T-helper 1 cell treated with Interleukin-12 subunit alpha and Interleukin-12 subunit beta and Interleukin-4 antibody, amounts not matched to agents 30 ng/mL and 1 ng/mL, for 36 hours (primary cell): ENCODE results near the gene PRDM8. TPM values are rescaled to one million over a fixed set of nuclear protein-coding genes. Genes with fewer than 3 reads are reported as not detected.
"Not testable (repeated sequence)": the region's sequence is repeated elsewhere in the genome, so short reads cannot be mapped to it uniquely, and the experiment has no call there.

Experiments used
- intact Hi-C: fragments of 100-400 bp; cut with micrococcal nuclease; formaldehyde crosslinking; loops from one replicate; pipeline ENCODE4 v1.15.1; 2024
- total RNA-seq: library from RNA; stranded (reverse); gene quantifications from 2 replicates; pipeline ENCODE4 v1.2.3, GENCODE V29; 2022

The PRDM8 gene
- total RNA-seq, 1 donor from 2014 or later: 29.4 TPM

- intact Hi-C loops: loop anchor here (5.0 to 10.0 kb wide), 2 partner anchors 465 to 967 kb away; no protein-coding TSS in a partner anchor
Observed at GRCh38 chr4:80219301-80220025, 22.2 kb downstream of the PRDM8 start.

GRCh38 chr4:80220711-80221110 lies 23.4 kb downstream of the PRDM8 start:
- intact Hi-C loops: no loop called here

GRCh38 chr4:80221161-80221560 lies 23.9 kb downstream of the PRDM8 start:
- intact Hi-C loops: no loop called here

GRCh38 chr4:80225595-80225994 lies 28.3 kb downstream of the PRDM8 start:
- intact Hi-C loops: no loop called here

GRCh38 chr4:80226094-80226493 lies 28.8 kb downstream of the PRDM8 start:
- intact Hi-C loops: no loop called here

GRCh38 chr4:80228460-80228859 lies 31.2 kb downstream of the PRDM8 start:
- intact Hi-C loops: no loop called here

- intact Hi-C loops: no loop called here
Observed at GRCh38 chr4:80229128-80229527, 31.8 kb downstream of the PRDM8 start.

GRCh38 chr4:80229590-80229989 lies 32.3 kb downstream of the PRDM8 start:
- intact Hi-C loops: no loop called here

GRCh38 chr4:80231180-80231579 lies 33.9 kb downstream of the PRDM8 start:
- intact Hi-C loops: no loop called here

GRCh38 chr4:80232707-80233370 lies 35.5 kb downstream of the PRDM8 start:
- intact Hi-C loops: no loop called here

- intact Hi-C loops: no loop called here
Observed at GRCh38 chr4:80233390-80233789, 36.1 kb downstream of the PRDM8 start.

GRCh38 chr4:80235451-80235850 lies 38.1 kb downstream of the PRDM8 start:
- intact Hi-C loops: no loop called here

GRCh38 chr4:80237992-80238391 lies 40.7 kb downstream of the PRDM8 start:
- intact Hi-C loops: no loop called here

- intact Hi-C loops: no loop called here
Observed at GRCh38 chr4:80239480-80240150, 42.3 kb downstream of the PRDM8 start.

- intact Hi-C loops: no loop called here
Observed at GRCh38 chr4:80240976-80241375, 43.7 kb downstream of the PRDM8 start.

- intact Hi-C loops: no loop called here
Observed at GRCh38 chr4:80243274-80244018, 46.1 kb downstream of the PRDM8 start.

GRCh38 chr4:80247484-80247883 lies 50.2 kb downstream of the PRDM8 start:
- intact Hi-C loops: not testable (repeated sequence)

- intact Hi-C loops: no loop called here
Observed at GRCh38 chr4:80249144-80249543, 51.8 kb downstream of the PRDM8 start.

GRCh38 chr4:80252427-80252826 lies 55.1 kb downstream of the PRDM8 start:
- intact Hi-C loops: no loop called here

GRCh38 chr4:80252953-80253352 lies 55.6 kb downstream of the PRDM8 start:
- intact Hi-C loops: no loop called here

GRCh38 chr4:80253510-80253909 lies 56.2 kb downstream of the PRDM8 start:
- intact Hi-C loops: no loop called here
